ENCODE data around the gene COBL.

GRCh38 chr7:51226916-51227535 is 89.6 kb downstream of the COBL start:
- TF ChIP-seq CTCF (IDR thresholded peaks at IDR 0.05) = no peak
- no peak for TF ChIP-seq POLR2A (IDR thresholded peaks at IDR 0.05)

All from adrenal gland (tissue), 5 donors.